OCI-LY7 (cell line): ENCODE measurements around the gene LPCAT3. TPM values are rescaled to one million over a fixed set of nuclear protein-coding genes. Genes with fewer than 3 reads are reported as not detected.
"Not testable (repeated sequence)": the region's sequence is repeated elsewhere in the genome, so short reads cannot be mapped to it uniquely, and the experiment has no call there.

Source experiments
- BruUV-seq: library from RNA; stranded (reverse); fragments of 400-500 nt; replicated peaks from 2 replicates; lab custom pipeline; 2021; lab: Mats Ljungman, UMichigan
- CTCF ChIA-PET: fragments of 300-600 bp; sonication (Branson Sonifier 250); formaldehyde crosslinking; loops from one replicate; lab custom pipeline; 2022; ENCODE audit warnings: antibody characterized with exemption; ENCODE audit not compliant: unreplicated experiment; lab: Charles Lee
- POLR2A ChIA-PET: fragments of 300-600 bp; sonication (Branson Sonifier 250); formaldehyde crosslinking; loops from one replicate; lab custom pipeline; 2022; ENCODE audit warnings: antibody characterized with exemption; lab: Charles Lee
- DNase-seq: peaks from one replicate; pipeline ENCODE4 v3.0.0-alpha.2; 2015; ENCODE audit warnings: low spot score
- H2AFZ ChIP-seq: fragments of 200-600 bp; sonication (generic), shearing (Covaris generic); 2 replicates; pipeline ENCODE4 v1.6.1; 2014; ENCODE audit warnings: mild to moderate bottlenecking, antibody characterized with exemption, low read length, moderate library complexity
- H3K27ac ChIP-seq: fragments of 200-600 bp; sonication (generic); 2 replicates; pipeline ENCODE4 v1.5.1; 2014; ENCODE audit warnings: mixed run types, low read depth, mild to moderate bottlenecking, moderate library complexity, low read length, inconsistent platforms; ENCODE audit not compliant: poor library complexity, severe bottlenecking
- H3K36me3 ChIP-seq: fragments of 200-600 bp; sonication (generic); 2 replicates; pipeline ENCODE4 v1.6.1; 2014; ENCODE audit warnings: mild to moderate bottlenecking, antibody characterized with exemption, low read length, moderate library complexity, mixed read lengths; ENCODE audit not compliant: insufficient read depth
- H3K4me1 ChIP-seq: fragments of 200-600 bp; sonication (generic); 2 replicates; pipeline ENCODE4 v1.5.1; 2014; ENCODE audit warnings: mild to moderate bottlenecking, low read length; ENCODE audit not compliant: insufficient read depth, poor library complexity, severe bottlenecking
- H3K4me2 ChIP-seq: fragments of 200-600 bp; sonication (generic); 2 replicates; pipeline ENCODE4 v1.6.1; 2014; ENCODE audit warnings: mild to moderate bottlenecking, low read length
- H3K4me3 ChIP-seq: fragments of 200-600 bp; sonication (generic); 2 replicates; pipeline ENCODE4 v1.5.1; 2014; ENCODE audit warnings: mild to moderate bottlenecking, low read depth, low read length; ENCODE audit not compliant: poor library complexity, severe bottlenecking
- H3K79me2 ChIP-seq: fragments of 200-600 bp; sonication (generic); 2 replicates; pipeline ENCODE4 v1.6.1; 2016; ENCODE audit warnings: low read depth, mild to moderate bottlenecking, low read length, moderate library complexity, mixed read lengths; ENCODE audit not compliant: insufficient read depth
- H3K9me2 ChIP-seq: fragments of 200-600 bp; sonication (generic); 2 replicates; pipeline ENCODE4 v1.6.1; 2016; ENCODE audit warnings: mild to moderate bottlenecking, low read length, mixed read lengths; ENCODE audit not compliant: insufficient read depth
- H3K9me3 ChIP-seq: fragments of 200-600 bp; sonication (generic); 2 replicates; pipeline ENCODE4 v1.6.1; 2014; ENCODE audit warnings: mild to moderate bottlenecking, mixed run types, low read length, mixed read lengths
- H4K20me1 ChIP-seq: fragments of 200-600 bp; sonication (generic); 2 replicates; pipeline ENCODE4 v1.6.1; 2014; ENCODE audit warnings: mild to moderate bottlenecking, antibody characterized with exemption, low read length, moderate library complexity, mixed read lengths; ENCODE audit not compliant: insufficient read depth
- EZH2phosphoT487 ChIP-seq: fragments of 200-600 bp; sonication (generic); IDR thresholded peaks from 2 replicates; pipeline ENCODE4 v1.6.1; 2018; ENCODE audit warnings: low read depth, borderline replicate concordance, mild to moderate bottlenecking, mixed run types, antibody characterized with exemption, low read length, moderate library complexity, mixed read lengths
- intact Hi-C: fragments of 100-400 bp; cut with micrococcal nuclease; formaldehyde crosslinking; loops from one replicate; pipeline ENCODE4 v1.10.0; 2022; ENCODE audit not compliant: unreplicated experiment
- total RNA-seq, 2 experiments: library from RNA; depleted of rRNA in 1 of 2; stranded (reverse); fragments of >200 nt in 1 of 2; shearing (Covaris generic) in 1 of 2; gene quantifications; 2 replicates each; pipeline ENCODE4 v1.2.3, GENCODE V29; 2014 to 2022
- TF ChIP-seq, protein P1 (sequence below): fragments of 200-600 bp; sonication (generic); conservative IDR thresholded peaks from 2 replicates; pipeline ENCODE4 v1.5.1; 2014; ENCODE audit warnings: mild to moderate bottlenecking, antibody characterized with exemption, low read length, moderate library complexity, mixed read lengths

Gene LPCAT3
- total RNA-seq, 2 experiments from 2014 or later = 17.4 to 29.7 TPM

DNA sequence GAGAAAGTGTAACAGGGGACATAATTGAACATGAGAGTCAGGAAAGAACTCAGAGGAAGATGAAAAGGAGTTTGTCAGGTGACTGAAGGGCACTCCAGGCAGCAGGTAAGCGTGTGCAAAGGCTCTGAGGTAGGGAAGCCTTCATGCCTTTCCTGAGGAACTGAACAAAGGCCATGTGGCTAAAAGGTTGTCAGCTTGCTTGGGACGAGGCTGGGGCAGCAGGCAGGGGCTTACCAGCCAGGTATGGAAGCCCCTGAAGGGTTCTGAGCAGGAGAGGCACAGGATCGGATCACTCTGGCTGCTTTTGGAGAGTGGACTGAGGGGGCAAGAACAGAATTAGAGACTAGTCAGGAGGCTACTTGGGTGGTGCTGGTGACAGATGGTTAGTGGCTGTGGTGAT lies 5.2 kb downstream of the LPCAT3 start:
- intact Hi-C loops = no loop called here
- H3K79me2 ChIP-seq = peaks cover 22% of the 10 kb centered on the region

DNA sequence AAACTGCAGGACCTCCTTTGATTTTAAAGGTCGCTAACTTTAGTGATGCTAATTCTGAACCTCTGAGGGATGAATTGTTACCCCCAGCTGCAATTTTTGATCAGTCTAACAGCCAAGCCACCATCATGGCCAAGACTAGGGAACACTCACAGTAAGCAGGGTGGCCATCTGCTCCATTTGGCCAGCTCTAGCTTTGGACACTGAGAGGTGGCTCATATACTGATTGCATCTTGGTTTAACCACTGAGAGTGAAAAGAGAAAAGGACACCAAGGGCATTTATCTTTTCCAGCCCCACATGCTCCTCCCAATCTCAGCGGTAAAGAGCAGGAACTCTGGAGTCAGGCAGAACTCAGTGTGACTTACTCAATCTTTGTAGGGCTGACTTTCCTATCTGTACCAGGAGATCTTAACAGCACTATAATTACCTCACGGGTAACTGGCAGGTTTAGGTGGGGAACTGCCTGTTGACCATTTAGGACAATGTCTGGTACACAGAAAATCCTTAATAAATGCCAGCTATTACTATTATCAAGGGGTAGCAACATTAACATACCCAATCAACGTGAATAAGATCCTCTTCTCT lies 6.2 kb downstream of the LPCAT3 start:
- no peak overlapping the region for H3K27ac ChIP-seq
- POLR2A ChIA-PET = interaction anchor here (0.7 to 1.8 kb wide), 5 partner anchors 11 to 69 kb away, joined by 3 to 7 read pairs (median 4); partner anchors contain the start of gene RNU7-1
- DNase-seq = no peak
- CTCF ChIA-PET = no interaction called here
- no peak overlapping the region for H3K4me2 ChIP-seq
- no peak overlapping the region for H2AFZ ChIP-seq
- H3K4me3 ChIP-seq = no peak overlapping the region
- H3K9me3 ChIP-seq = no peaks in the 10 kb centered on the region
- H3K9me2 ChIP-seq = no peaks in the 10 kb centered on the region
- no TSS peak for BruUV-seq
- no peaks in the 10 kb centered on the region for H4K20me1 ChIP-seq
- TF ChIP-seq EZH2phosphoT487 = no peak
- TF ChIP-seq, protein P1, sequence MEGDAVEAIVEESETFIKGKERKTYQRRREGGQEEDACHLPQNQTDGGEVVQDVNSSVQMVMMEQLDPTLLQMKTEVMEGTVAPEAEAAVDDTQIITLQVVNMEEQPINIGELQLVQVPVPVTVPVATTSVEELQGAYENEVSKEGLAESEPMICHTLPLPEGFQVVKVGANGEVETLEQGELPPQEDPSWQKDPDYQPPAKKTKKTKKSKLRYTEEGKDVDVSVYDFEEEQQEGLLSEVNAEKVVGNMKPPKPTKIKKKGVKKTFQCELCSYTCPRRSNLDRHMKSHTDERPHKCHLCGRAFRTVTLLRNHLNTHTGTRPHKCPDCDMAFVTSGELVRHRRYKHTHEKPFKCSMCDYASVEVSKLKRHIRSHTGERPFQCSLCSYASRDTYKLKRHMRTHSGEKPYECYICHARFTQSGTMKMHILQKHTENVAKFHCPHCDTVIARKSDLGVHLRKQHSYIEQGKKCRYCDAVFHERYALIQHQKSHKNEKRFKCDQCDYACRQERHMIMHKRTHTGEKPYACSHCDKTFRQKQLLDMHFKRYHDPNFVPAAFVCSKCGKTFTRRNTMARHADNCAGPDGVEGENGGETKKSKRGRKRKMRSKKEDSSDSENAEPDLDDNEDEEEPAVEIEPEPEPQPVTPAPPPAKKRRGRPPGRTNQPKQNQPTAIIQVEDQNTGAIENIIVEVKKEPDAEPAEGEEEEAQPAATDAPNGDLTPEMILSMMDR = no peak
- H3K36me3 ChIP-seq = peaks cover 80% of the 10 kb centered on the region
- intact Hi-C loops = no loop called here
- H3K4me1 ChIP-seq = peaks cover 28% of the 10 kb centered on the region
- peaks cover 14% of the 10 kb centered on the region for H3K79me2 ChIP-seq

More for the DNA sequence above, 5.2 kb downstream of the LPCAT3 start:
- no peaks in the 10 kb centered on the region for H4K20me1 ChIP-seq
- H3K9me2 ChIP-seq = no peaks in the 10 kb centered on the region
- POLR2A ChIA-PET = interaction anchor here (1.3 to 1.8 kb wide), 3 partner anchors 10 to 44 kb away, joined by 3 to 7 read pairs (median 6); no protein-coding TSS in a partner anchor
- H3K36me3 ChIP-seq = peaks cover 72% of the 10 kb centered on the region
- BruUV-seq = no TSS peak
- DNase-seq = no peak
- H3K4me3 ChIP-seq = no peak overlapping the region
- H2AFZ ChIP-seq = no peak overlapping the region
- H3K27ac ChIP-seq = no peak overlapping the region
- no peak overlapping the region for H3K4me2 ChIP-seq
- no peaks in the 10 kb centered on the region for H3K9me3 ChIP-seq
- H3K4me1 ChIP-seq = peaks cover 28% of the 10 kb centered on the region
- TF ChIP-seq, protein P1 = no peak
- TF ChIP-seq EZH2phosphoT487 = no peak
- CTCF ChIA-PET = interaction anchor here (1.3 kb wide), 1 partner anchor 66 kb away, joined by 3 read pairs; no protein-coding TSS in a partner anchor

DNA sequence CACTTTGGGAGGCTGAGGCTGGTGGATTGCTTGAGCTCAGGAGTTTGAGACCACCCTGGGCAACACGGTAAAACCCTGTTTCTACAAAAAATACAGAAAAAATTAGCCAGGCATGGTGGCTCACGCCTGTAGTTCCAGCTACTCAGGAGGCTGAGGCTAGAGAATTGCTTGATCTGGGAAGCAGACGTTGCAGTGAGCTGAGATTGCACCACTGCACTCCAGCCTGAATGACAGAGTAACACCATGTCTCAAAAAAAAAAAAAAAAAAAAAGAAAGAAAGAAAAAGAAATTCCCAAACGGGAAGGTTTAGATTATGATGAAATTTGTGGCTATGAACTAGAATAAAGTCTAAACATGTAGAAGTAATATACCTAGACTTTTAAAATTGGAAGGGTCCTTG lies 6.9 kb downstream of the LPCAT3 start:
- ChIA-PET CTCF (interaction anchor here (0.5 kb wide), 1 partner anchor 245 kb away, joined by 5 read pairs; the partner anchor contains the start of gene PTMS), POLR2A (interaction anchor here (0.5 to 1.0 kb wide), 3 partner anchors 13 to 1170 kb away, joined by 3 to 4 read pairs (median 3); partner anchors contain the start of gene RNU7-1)
- H3K4me3 ChIP-seq, H3K4me2 ChIP-seq, H3K27ac ChIP-seq, H4K20me1 ChIP-seq, DNase-seq, H3K79me2 ChIP-seq, H3K9me3 ChIP-seq, intact Hi-C loops, H2AFZ ChIP-seq, H3K9me2 ChIP-seq, BruUV-seq: not testable (repeated sequence)
- H3K4me1 ChIP-seq = peaks cover 21% of the 10 kb centered on the region
- H3K36me3 ChIP-seq = peaks cover 83% of the 10 kb centered on the region
